ENCODE results near the gene COL27A1. TPM values are rescaled to one million over a fixed set of nuclear protein-coding genes. Genes with fewer than 3 reads are reported as not detected.

Gene COL27A1
- total RNA-seq, 2 experiments from 2014 or later = not detected

DNA sequence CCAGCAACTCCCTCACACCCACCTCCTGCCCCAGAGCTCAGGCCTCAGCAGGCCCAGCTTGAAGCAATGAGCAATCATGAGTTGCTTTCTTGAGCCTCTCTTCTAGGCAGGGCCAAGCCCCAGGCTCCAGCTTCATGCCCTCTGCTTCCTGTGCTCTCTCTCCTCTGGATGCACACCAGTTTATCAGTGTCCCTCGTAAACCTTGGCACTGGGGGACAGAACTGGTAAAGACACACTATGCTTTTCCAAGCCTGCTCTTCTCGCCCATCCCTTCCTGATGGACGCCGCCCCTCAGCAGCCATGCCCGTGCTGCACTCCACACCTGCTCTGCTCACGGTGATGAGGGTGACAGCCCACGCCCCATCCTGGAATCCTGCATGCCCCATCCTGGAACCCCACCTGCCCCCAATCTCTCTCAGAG lies 118.1 kb downstream of the COL27A1 start:
- Histone ChIP-seq H3K9me3 (ENCODE audit: low read length) (no peaks in the 10 kb centered on the region), H3K27ac (ENCODE audit: low read depth, low read length, poor library complexity, severe bottlenecking) (no peak overlapping the region), H3K9me2 (ENCODE audit: insufficient read depth, low read length) (no peaks in the 10 kb centered on the region), H3K79me2 (ENCODE audit: insufficient read depth, low read depth, low read length) (no peaks in the 10 kb centered on the region), H3K4me2 (ENCODE audit: low read length) (no peak overlapping the region), H2AFZ (ENCODE audit: low read length) (no peak overlapping the region), H3K4me3 (ENCODE audit: low read depth, low read length, poor library complexity, severe bottlenecking) (no peak overlapping the region), H4K20me1 (ENCODE audit: insufficient read depth, low read length) (no peaks in the 10 kb centered on the region), H3K4me1 (ENCODE audit: insufficient read depth, low read length, poor library complexity, severe bottlenecking) (no peaks in the 10 kb centered on the region), H3K36me3 (ENCODE audit: insufficient read depth, low read length) (no peaks in the 10 kb centered on the region)
- TF ChIP-seq EZH2phosphoT487 (IDR thresholded peaks at IDR 0.05; ENCODE audit: borderline replicate concordance, low read depth, low read length) = no peak
- intact Hi-C loops (cut with micrococcal nuclease; ENCODE audit: unreplicated experiment) = no loop called here
- no TSS peak for BruUV-seq (replicated peaks)
- ChIA-PET CTCF (ENCODE audit: unreplicated experiment) (no interaction called here), POLR2A (interaction anchor here (0.7 kb wide), 1 partner anchor 8 kb away, joined by 5 read pairs; no protein-coding TSS in a partner anchor)
- DNase-seq (ENCODE audit: low spot score) = no peak

DNA sequence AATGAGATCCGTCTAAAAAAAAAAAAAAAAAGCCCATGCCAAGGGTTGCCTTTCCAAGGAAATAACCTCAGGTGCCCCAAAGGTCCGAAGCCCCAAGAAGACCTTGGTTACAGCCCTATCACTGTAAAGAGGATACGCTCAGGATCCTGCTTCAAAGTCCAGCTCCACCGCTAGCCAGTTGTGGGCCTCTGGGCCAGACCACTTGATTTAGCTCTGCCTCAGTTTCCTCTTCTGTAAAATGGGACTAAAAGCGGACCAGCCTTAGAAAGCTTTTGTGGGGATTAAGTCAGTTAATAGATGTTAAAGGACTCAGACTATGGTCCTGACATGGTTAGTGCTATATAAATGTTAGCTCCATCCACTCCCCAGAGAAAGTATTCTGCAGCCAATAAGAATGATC lies 118.9 kb downstream of the COL27A1 start:
- H3K4me1 ChIP-seq (ENCODE audit: insufficient read depth, low read length, poor library complexity, severe bottlenecking) = no peaks in the 10 kb centered on the region
- H3K9me2 ChIP-seq (ENCODE audit: insufficient read depth, low read length) = no peaks in the 10 kb centered on the region
- H3K36me3 ChIP-seq (ENCODE audit: insufficient read depth, low read length) = no peaks in the 10 kb centered on the region
- no peak overlapping the region for H3K4me2 ChIP-seq (ENCODE audit: low read length)
- H4K20me1 ChIP-seq (ENCODE audit: insufficient read depth, low read length) = no peaks in the 10 kb centered on the region
- DNase-seq (ENCODE audit: low spot score) = no peak
- CTCF ChIA-PET (ENCODE audit: unreplicated experiment) = no interaction called here
- no peak overlapping the region for H2AFZ ChIP-seq (ENCODE audit: low read length)
- intact Hi-C loops (cut with micrococcal nuclease; ENCODE audit: unreplicated experiment) = no loop called here
- no peak overlapping the region for H3K27ac ChIP-seq (ENCODE audit: low read depth, low read length, poor library complexity, severe bottlenecking)
- BruUV-seq (replicated peaks) = no TSS peak
- no peak overlapping the region for H3K4me3 ChIP-seq (ENCODE audit: low read depth, low read length, poor library complexity, severe bottlenecking)
- H3K9me3 ChIP-seq (ENCODE audit: low read length) = no peaks in the 10 kb centered on the region
- POLR2A ChIA-PET = interaction anchor here (0.7 kb wide), 1 partner anchor 9 kb away, joined by 5 read pairs; no protein-coding TSS in a partner anchor
- H3K79me2 ChIP-seq (ENCODE audit: insufficient read depth, low read depth, low read length) = no peaks in the 10 kb centered on the region
- no peak for TF ChIP-seq EZH2phosphoT487 (IDR thresholded peaks at IDR 0.05; ENCODE audit: borderline replicate concordance, low read depth, low read length)
- TF ChIP-seq, protein P1, sequence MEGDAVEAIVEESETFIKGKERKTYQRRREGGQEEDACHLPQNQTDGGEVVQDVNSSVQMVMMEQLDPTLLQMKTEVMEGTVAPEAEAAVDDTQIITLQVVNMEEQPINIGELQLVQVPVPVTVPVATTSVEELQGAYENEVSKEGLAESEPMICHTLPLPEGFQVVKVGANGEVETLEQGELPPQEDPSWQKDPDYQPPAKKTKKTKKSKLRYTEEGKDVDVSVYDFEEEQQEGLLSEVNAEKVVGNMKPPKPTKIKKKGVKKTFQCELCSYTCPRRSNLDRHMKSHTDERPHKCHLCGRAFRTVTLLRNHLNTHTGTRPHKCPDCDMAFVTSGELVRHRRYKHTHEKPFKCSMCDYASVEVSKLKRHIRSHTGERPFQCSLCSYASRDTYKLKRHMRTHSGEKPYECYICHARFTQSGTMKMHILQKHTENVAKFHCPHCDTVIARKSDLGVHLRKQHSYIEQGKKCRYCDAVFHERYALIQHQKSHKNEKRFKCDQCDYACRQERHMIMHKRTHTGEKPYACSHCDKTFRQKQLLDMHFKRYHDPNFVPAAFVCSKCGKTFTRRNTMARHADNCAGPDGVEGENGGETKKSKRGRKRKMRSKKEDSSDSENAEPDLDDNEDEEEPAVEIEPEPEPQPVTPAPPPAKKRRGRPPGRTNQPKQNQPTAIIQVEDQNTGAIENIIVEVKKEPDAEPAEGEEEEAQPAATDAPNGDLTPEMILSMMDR (conservative IDR thresholded peaks at IDR 0.05; ENCODE audit: low read length) = no peak

DNA sequence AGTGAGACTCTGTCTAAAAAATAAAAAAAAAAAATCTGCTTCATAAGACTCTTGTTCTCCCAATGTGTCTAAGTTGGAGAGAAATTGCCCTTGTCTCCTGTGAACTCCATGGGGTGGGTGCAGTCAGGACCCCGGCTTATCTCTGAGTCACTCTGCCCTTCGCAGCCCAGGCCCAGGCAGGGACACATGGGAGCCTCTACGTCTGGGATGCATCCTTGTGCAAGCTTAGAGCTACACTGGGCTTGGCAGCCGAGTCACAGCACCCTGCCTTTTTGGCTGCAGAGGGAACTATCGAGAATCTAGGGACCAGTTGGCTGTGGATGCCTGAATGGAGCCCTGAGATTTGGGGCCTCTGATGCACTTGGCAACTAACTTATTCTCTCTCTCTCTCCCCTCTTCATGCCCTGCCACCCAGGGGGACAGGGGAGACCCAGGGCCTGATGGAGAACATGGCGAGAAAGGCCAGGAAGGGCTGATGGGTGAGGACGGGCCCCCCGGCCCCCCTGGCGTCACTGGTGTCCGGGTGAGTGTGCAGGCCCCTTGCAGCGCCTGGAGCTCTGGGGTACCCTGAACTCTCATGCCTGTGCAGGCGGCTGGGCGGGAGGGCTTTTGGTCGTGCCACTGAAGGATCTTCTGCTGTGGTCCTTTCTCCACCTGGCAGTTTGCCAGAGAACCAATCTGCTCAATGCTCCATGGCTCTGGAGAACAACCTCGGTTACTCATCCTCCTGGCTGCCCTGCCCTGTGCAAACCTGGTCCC lies 120.1 kb downstream of the COL27A1 start:
- no peaks in the 10 kb centered on the region for H3K4me1 ChIP-seq (ENCODE audit: insufficient read depth, low read length, poor library complexity, severe bottlenecking)
- CTCF ChIA-PET (ENCODE audit: unreplicated experiment) = no interaction called here

More for the DNA sequence above, 120.1 kb downstream of the COL27A1 start:
- H3K4me2 ChIP-seq (ENCODE audit: low read length) = no peak overlapping the region
- no peaks in the 10 kb centered on the region for H3K36me3 ChIP-seq (ENCODE audit: insufficient read depth, low read length)
- TF ChIP-seq EZH2phosphoT487 (IDR thresholded peaks at IDR 0.05; ENCODE audit: borderline replicate concordance, low read depth, low read length) = no peak
- TF ChIP-seq, protein P1 (conservative IDR thresholded peaks at IDR 0.05; ENCODE audit: low read length) = no peak
- H2AFZ ChIP-seq (ENCODE audit: low read length) = no peak overlapping the region
- H4K20me1 ChIP-seq (ENCODE audit: insufficient read depth, low read length) = no peaks in the 10 kb centered on the region
- no peaks in the 10 kb centered on the region for H3K9me3 ChIP-seq (ENCODE audit: low read length)
- no peak overlapping the region for H3K27ac ChIP-seq (ENCODE audit: low read depth, low read length, poor library complexity, severe bottlenecking)
- POLR2A ChIA-PET = no interaction called here
- no peaks in the 10 kb centered on the region for H3K79me2 ChIP-seq (ENCODE audit: insufficient read depth, low read depth, low read length)
- no peak for DNase-seq (ENCODE audit: low spot score)
- no TSS peak for BruUV-seq (replicated peaks)
- no peak overlapping the region for H3K4me3 ChIP-seq (ENCODE audit: low read depth, low read length, poor library complexity, severe bottlenecking)
- H3K9me2 ChIP-seq (ENCODE audit: insufficient read depth, low read length) = no peaks in the 10 kb centered on the region
- intact Hi-C loops (cut with micrococcal nuclease; ENCODE audit: unreplicated experiment) = no loop called here
